PFSK-1 (cell line): ENCODE results near the gene SYNE3.

Experiments
- FOXP2 ChIP-seq: optimal IDR thresholded peaks from 2 replicates; pipeline ENCODE3; 2011; ENCODE audit warnings: borderline replicate concordance, control low read depth, inconsistent platforms; ENCODE audit not compliant: insufficient read depth; ENCODE audit errors: extremely low read length, extremely low read depth
- POLR2AphosphoS5 ChIP-seq: IDR thresholded peaks from 2 replicates; pipeline ENCODE4 v1.6.1; 2012; ENCODE audit warnings: low read depth, mild to moderate bottlenecking, control low read depth, low read length, moderate library complexity
- REST ChIP-seq, 2 experiments: IDR thresholded peaks; 2 replicates each; pipeline versions ENCODE4 v1.6.1 to v1.8.0; 2011 to 2012; ENCODE audit warnings: low read depth in 2 of 2, low read length in 2 of 2, control low read depth in 1 of 2, inconsistent platforms in 1 of 2, mild to moderate bottlenecking in 1 of 2, moderate library complexity in 1 of 2; ENCODE audit not compliant: insufficient read depth in 1 of 2
- SIN3A ChIP-seq: IDR thresholded peaks from 2 replicates; pipeline ENCODE4 v1.6.1; 2012; ENCODE audit warnings: mild to moderate bottlenecking, low read length, moderate library complexity, borderline replicate concordance; ENCODE audit not compliant: insufficient read depth
- TAF1 ChIP-seq: IDR thresholded peaks from 2 replicates; pipeline ENCODE4 v1.6.1; 2012; ENCODE audit warnings: low read length, control low read depth, borderline replicate concordance; ENCODE audit not compliant: insufficient read depth

GRCh38 chr14:95494456-95494855 lies 22.0 kb downstream of the SYNE3 start:
- no peak for TF ChIP-seq TAF1
- no peak for TF ChIP-seq SIN3A
- no peak for TF ChIP-seq POLR2AphosphoS5
- no peak for TF ChIP-seq REST (IDR thresholded peaks at IDR 0.05; ENCODE audit: insufficient read depth in 1 of 2, low read depth in 2 of 2, low read length in 2 of 2)
- TF ChIP-seq FOXP2, result no peak
